HCT116 (cell line): ENCODE measurements around the gene ZNF493. TPM values are rescaled to one million over a fixed set of nuclear protein-coding genes. Genes with fewer than 3 reads are reported as not detected.

Source experiments
- ATAC-seq: fragments of 200-7000 bp; cut with Tn5 transposase; 2 replicates; pipeline ENCODE4 v1.9.1; 2020; ENCODE audit warnings: mild to moderate bottlenecking, moderate library complexity
- BruUV-seq: library from RNA; stranded (reverse); fragments of 400-500 nt; replicated peaks from 2 replicates; lab custom pipeline; 2021; lab: Mats Ljungman, UMichigan
- CTCF ChIA-PET: fragments of 300-600 bp; sonication (Branson Sonifier 250); formaldehyde crosslinking; loops from one replicate; lab custom pipeline; 2021; ENCODE audit warnings: antibody characterized with exemption; lab: Charles Lee
- POLR2A ChIA-PET: fragments of 300-600, 350-600 bp; sonication (Branson Sonifier 250); formaldehyde crosslinking; loops from one replicate; lab custom pipeline; 2021; ENCODE audit warnings: antibody characterized with exemption; lab: Charles Lee
- RAD21 ChIA-PET, 2 experiments: fragments of 300-600 bp; sonication (Branson Sonifier 250); formaldehyde crosslinking; loops; one replicate each; lab custom pipeline; 2023; ENCODE audit warnings: low total read pairs in 2 of 2; ENCODE audit not compliant: uncharacterized antibody in 2 of 2, unreplicated experiment in 2 of 2, low non-redundant PET in 1 of 2; lab: Charles Lee
- DNase-seq: peaks from one replicate; pipeline ENCODE4 v3.0.0-alpha.2; 2010; ENCODE audit warnings: low read depth, low spot score
- H2AFZ ChIP-seq: fragments of 200-600 bp; shearing (Covaris generic), sonication (generic); 2 replicates; pipeline ENCODE4 v1.6.1; 2017; ENCODE audit warnings: low read depth, mixed run types, mixed read lengths, antibody characterized with exemption, low read length; ENCODE audit not compliant: poor library complexity, severe bottlenecking
- H3K27ac ChIP-seq: 2 replicates; pipeline ENCODE4 v1.5.1; 2012; ENCODE audit warnings: low read depth, low read length
- H3K27me3 ChIP-seq: fragments of 200-600 bp; sonication (generic); 2 replicates; pipeline ENCODE4 v1.6.1; 2016; ENCODE audit warnings: mixed run types, low read length, mixed read lengths; ENCODE audit not compliant: insufficient read depth
- H3K36me3 ChIP-seq, 2 experiments: fragments of 200-500 bp in 1 of 2; fragments of 200-600 bp in 1 of 2; sonication (Bioruptor generic) in 1 of 2; sonication (generic) in 1 of 2; 2 replicates each; pipeline versions ENCODE4 v1.5.1 to v1.6.1; 2014 to 2016; ENCODE audit warnings: low read length in 2 of 2, inconsistent platforms in 1 of 2, mixed read lengths in 1 of 2, mixed run types in 1 of 2; ENCODE audit not compliant: insufficient read depth in 2 of 2, control insufficient read depth in 1 of 2
- H3K4me1 ChIP-seq, 2 experiments: fragments of 200-600 bp in 1 of 2; sonication (generic) in 1 of 2; 2 replicates each; pipeline versions ENCODE4 v1.5.1 to v1.6.1; 2012 to 2017; ENCODE audit warnings: low read length in 2 of 2, inconsistent platforms in 1 of 2, mild to moderate bottlenecking in 1 of 2, mixed read lengths in 1 of 2, mixed run types in 1 of 2, moderate library complexity in 1 of 2; ENCODE audit not compliant: insufficient read depth in 2 of 2, control insufficient read depth in 1 of 2
- H3K4me2 ChIP-seq: fragments of 200-600 bp; sonication (generic); 2 replicates; pipeline ENCODE4 v1.6.1; 2017; ENCODE audit warnings: mixed run types, low read length, mixed read lengths
- H3K4me3 ChIP-seq, 2 experiments: fragments of 200-600 bp in 1 of 2; sonication (generic) in 1 of 2; replicated peaks in 1 of 2; 2 replicates each; pipeline ENCODE4 v1.5.1; 2011 to 2016; ENCODE audit warnings: low read length in 2 of 2, control low read depth in 1 of 2, low read depth in 1 of 2, mild to moderate bottlenecking in 1 of 2, mixed read lengths in 1 of 2, mixed run types in 1 of 2
- H3K79me2 ChIP-seq: fragments of 200-600 bp; sonication (generic); 2 replicates; pipeline ENCODE4 v1.6.1; 2017; ENCODE audit warnings: mild to moderate bottlenecking, mixed run types, low read length, moderate library complexity, mixed read lengths; ENCODE audit not compliant: insufficient read depth
- H3K9ac ChIP-seq: fragments of 200-600 bp; sonication (generic); 2 replicates; pipeline ENCODE4 v1.6.1; 2016; ENCODE audit warnings: low read length, mixed read lengths
- H3K9me2 ChIP-seq: fragments of 200-600 bp; sonication (generic), shearing (Covaris generic); 2 replicates; pipeline ENCODE4 v1.6.1; 2017; ENCODE audit warnings: mixed run types, mild to moderate bottlenecking, moderate library complexity; ENCODE audit not compliant: insufficient read depth
- H3K9me3 ChIP-seq, 2 experiments: fragments of 200-500 bp in 1 of 2; fragments of 200-600 bp in 1 of 2; sonication (Bioruptor generic) in 1 of 2; sonication (generic) in 1 of 2; 2 replicates each; pipeline ENCODE4 v1.6.1; 2014 to 2017; ENCODE audit warnings: low read length in 2 of 2, mixed read lengths in 2 of 2, inconsistent platforms in 1 of 2, low read depth in 1 of 2, mild to moderate bottlenecking in 1 of 2, mixed run types in 1 of 2, moderate library complexity in 1 of 2; ENCODE audit not compliant: control insufficient read depth in 1 of 2, insufficient read depth in 1 of 2
- H4K20me1 ChIP-seq: fragments of 200-600 bp; sonication (generic), shearing (Covaris generic); 2 replicates; pipeline ENCODE4 v1.6.1; 2017; ENCODE audit warnings: mixed run types, mild to moderate bottlenecking, moderate library complexity; ENCODE audit not compliant: insufficient read depth
- EGR1 ChIP-seq: IDR thresholded peaks from 2 replicates; pipeline ENCODE4 v1.6.1; 2012; ENCODE audit warnings: low read depth
- ELF1 ChIP-seq: IDR thresholded peaks from 2 replicates; pipeline ENCODE4 v1.6.1; 2012; ENCODE audit warnings: low read depth, borderline replicate concordance
- EZH2 ChIP-seq: fragments of 200-600 bp; sonication (generic); IDR thresholded peaks from 2 replicates; pipeline ENCODE4 v1.6.1; 2017; ENCODE audit warnings: antibody characterized with exemption, mixed run types
- EZH2phosphoT487 ChIP-seq: fragments of 200-600 bp; IDR thresholded peaks from 2 replicates; pipeline ENCODE4 v1.6.1; 2018; ENCODE audit warnings: antibody characterized with exemption, borderline replicate concordance
- POLR2AphosphoS5 ChIP-seq: IDR thresholded peaks from 2 replicates; pipeline ENCODE4 v1.6.1; 2011; ENCODE audit warnings: mild to moderate bottlenecking, low read depth, low read length, moderate library complexity
- SP1 ChIP-seq: IDR thresholded peaks from 2 replicates; pipeline ENCODE4 v1.6.1; 2012; ENCODE audit warnings: low read depth
- TCF7L2 ChIP-seq: IDR thresholded peaks from 2 replicates; pipeline ENCODE4 v1.7.0; 2011; ENCODE audit warnings: borderline replicate concordance, inconsistent platforms; ENCODE audit not compliant: insufficient read depth, insufficient read length; ENCODE audit errors: extremely low read depth
- YY1 ChIP-seq: IDR thresholded peaks from 2 replicates; pipeline ENCODE4 v1.6.1; 2011; ENCODE audit warnings: low read length, low read depth, moderate library complexity, mild to moderate bottlenecking; ENCODE audit not compliant: insufficient replicate concordance; ENCODE audit errors: extremely low read depth
- ZFX ChIP-seq: fragments of 450-650 bp; IDR thresholded peaks from 2 replicates; pipeline ENCODE4 v1.6.1; 2017
- intact Hi-C: fragments of 100-400 bp; cut with micrococcal nuclease; formaldehyde crosslinking; loops from 2 replicates; pipeline ENCODE4 v1.10.0; 2022
- total RNA-seq: library from RNA; stranded (reverse); gene quantifications from one replicate; pipeline ENCODE4 v1.2.1, GENCODE V29; 2021; ENCODE audit not compliant: unreplicated experiment
- TF ChIP-seq, protein P1 (sequence below): IDR thresholded peaks from 2 replicates; pipeline ENCODE4 v1.6.1; 2012; ENCODE audit warnings: low read depth
- TF ChIP-seq, protein P2 (sequence below): IDR thresholded peaks from 2 replicates; pipeline ENCODE4 v1.6.1; 2012
- TF ChIP-seq, protein P3 (sequence below): IDR thresholded peaks from 2 replicates; pipeline ENCODE4 v1.6.1; 2012

Gene ZNF493
- total RNA-seq, 1 experiment from 2014 or later = 2.2 TPM

DNA sequence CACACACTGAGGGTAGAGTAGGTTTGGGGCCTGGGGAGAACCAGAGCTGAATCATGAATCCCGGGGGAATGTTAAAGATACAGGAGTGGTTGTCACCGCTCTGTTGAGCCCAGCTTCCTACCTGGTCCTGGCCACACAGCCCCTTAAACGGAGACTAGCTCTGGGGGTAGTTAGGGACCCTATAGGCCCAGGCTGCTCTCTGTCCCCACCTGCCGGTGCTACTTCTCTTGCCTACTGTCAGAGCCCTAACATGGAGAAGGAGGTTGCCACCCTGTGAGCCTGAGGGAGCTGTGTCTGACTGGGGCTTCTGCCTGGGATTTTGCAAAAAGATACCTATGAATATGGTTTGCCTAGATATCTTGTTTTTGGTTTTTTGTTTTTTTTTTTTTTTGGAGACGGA is 71.9 kb downstream of the ZNF493 start:
- H2AFZ ChIP-seq = no peak overlapping the region
- RAD21 ChIA-PET = no interaction called here
- H3K4me1 ChIP-seq = no peaks in the 10 kb centered on the region
- H3K9me2 ChIP-seq = no peaks in the 10 kb centered on the region
- no peak overlapping the region for H3K4me3 ChIP-seq
- H4K20me1 ChIP-seq = no peaks in the 10 kb centered on the region
- H3K27me3 ChIP-seq = no peaks in the 10 kb centered on the region
- H3K4me2 ChIP-seq = no peak overlapping the region
- H3K9me3 ChIP-seq = peaks cover 0 to 11% of the 10 kb centered on the region in 2 experiments; a peak in 2 of 4 replicates
- BruUV-seq = no TSS peak
- TF ChIP-seq EZH2phosphoT487 (no peak), EGR1 (no peak), EZH2 (no peak), ZFX (no peak)
- TF ChIP-seq, protein P1, sequence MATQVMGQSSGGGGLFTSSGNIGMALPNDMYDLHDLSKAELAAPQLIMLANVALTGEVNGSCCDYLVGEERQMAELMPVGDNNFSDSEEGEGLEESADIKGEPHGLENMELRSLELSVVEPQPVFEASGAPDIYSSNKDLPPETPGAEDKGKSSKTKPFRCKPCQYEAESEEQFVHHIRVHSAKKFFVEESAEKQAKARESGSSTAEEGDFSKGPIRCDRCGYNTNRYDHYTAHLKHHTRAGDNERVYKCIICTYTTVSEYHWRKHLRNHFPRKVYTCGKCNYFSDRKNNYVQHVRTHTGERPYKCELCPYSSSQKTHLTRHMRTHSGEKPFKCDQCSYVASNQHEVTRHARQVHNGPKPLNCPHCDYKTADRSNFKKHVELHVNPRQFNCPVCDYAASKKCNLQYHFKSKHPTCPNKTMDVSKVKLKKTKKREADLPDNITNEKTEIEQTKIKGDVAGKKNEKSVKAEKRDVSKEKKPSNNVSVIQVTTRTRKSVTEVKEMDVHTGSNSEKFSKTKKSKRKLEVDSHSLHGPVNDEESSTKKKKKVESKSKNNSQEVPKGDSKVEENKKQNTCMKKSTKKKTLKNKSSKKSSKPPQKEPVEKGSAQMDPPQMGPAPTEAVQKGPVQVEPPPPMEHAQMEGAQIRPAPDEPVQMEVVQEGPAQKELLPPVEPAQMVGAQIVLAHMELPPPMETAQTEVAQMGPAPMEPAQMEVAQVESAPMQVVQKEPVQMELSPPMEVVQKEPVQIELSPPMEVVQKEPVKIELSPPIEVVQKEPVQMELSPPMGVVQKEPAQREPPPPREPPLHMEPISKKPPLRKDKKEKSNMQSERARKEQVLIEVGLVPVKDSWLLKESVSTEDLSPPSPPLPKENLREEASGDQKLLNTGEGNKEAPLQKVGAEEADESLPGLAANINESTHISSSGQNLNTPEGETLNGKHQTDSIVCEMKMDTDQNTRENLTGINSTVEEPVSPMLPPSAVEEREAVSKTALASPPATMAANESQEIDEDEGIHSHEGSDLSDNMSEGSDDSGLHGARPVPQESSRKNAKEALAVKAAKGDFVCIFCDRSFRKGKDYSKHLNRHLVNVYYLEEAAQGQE = no peak
- TF ChIP-seq, protein P2, sequence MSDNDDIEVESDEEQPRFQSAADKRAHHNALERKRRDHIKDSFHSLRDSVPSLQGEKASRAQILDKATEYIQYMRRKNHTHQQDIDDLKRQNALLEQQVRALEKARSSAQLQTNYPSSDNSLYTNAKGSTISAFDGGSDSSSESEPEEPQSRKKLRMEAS = no peak
- TF ChIP-seq, all 23 proteins: peak for 0
- H3K36me3 ChIP-seq = no peaks in the 10 kb centered on the region
- no peak overlapping the region for H3K9ac ChIP-seq
- CTCF ChIA-PET = no interaction called here
- no peak for ATAC-seq
- no peak overlapping the region for H3K27ac ChIP-seq
- POLR2A ChIA-PET = no interaction called here
- no peak for DNase-seq
- intact Hi-C loops = no loop called here
- H3K79me2 ChIP-seq = no peaks in the 10 kb centered on the region

DNA sequence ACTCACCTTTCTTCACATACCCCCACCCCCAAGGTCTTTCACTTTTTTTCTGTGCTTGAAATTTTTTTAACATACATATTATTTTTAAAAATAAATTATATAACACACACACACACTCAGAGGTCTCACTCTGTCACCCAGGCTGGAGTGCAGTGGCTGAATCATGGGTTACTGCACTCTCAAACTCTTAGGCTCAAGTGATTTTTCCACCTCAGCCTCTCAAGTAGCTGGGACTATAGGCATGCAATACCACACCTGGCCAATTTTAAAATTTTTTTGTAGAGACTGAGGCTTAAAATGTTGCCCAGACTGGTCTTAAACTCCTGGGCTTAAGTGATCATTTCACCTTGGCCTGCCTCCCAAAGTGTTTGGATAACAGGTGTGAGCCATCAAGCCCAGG is 75.6 kb downstream of the ZNF493 start:
- Histone ChIP-seq H3K4me1 (no peaks in the 10 kb centered on the region), H3K79me2 (no peaks in the 10 kb centered on the region), H3K9me2 (no peaks in the 10 kb centered on the region), H3K9ac (no peak overlapping the region), H3K9me3 (peaks cover 0 to 9% of the 10 kb centered on the region in 2 experiments; a peak in 2 of 4 replicates), H3K4me2 (no peak overlapping the region), H3K36me3 (no peaks in the 10 kb centered on the region), H2AFZ (no peak overlapping the region), H3K27ac (no peak overlapping the region), H3K4me3 (no peak overlapping the region), H4K20me1 (no peaks in the 10 kb centered on the region), H3K27me3 (no peaks in the 10 kb centered on the region)
- ChIA-PET CTCF (no interaction called here), POLR2A (no interaction called here), RAD21 (no interaction called here)
- ATAC-seq = no peak
- TF ChIP-seq SP1 (no peak), YY1 (no peak), TCF7L2 (no peak), ELF1 (no peak), POLR2AphosphoS5 (no peak)
- TF ChIP-seq, protein P3, sequence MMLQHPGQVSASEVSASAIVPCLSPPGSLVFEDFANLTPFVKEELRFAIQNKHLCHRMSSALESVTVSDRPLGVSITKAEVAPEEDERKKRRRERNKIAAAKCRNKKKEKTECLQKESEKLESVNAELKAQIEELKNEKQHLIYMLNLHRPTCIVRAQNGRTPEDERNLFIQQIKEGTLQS = no peak
- no peak for DNase-seq
- BruUV-seq = no TSS peak
- intact Hi-C loops = no loop called here
